Astrocyte (in vitro differentiated cells and primary cell): ENCODE measurements around the gene UPF2.

ENCODE experiments used
- CTCF ChIP-seq: IDR thresholded peaks from 2 replicates; pipeline ENCODE4 v1.5.1; 2011; ENCODE audit warnings: low read depth, mild to moderate bottlenecking, inconsistent platforms, low read length, moderate library complexity; ENCODE audit not compliant: insufficient read depth
- EZH2 ChIP-seq: IDR thresholded peaks from 2 replicates; pipeline ENCODE4 v1.6.1; 2012; ENCODE audit warnings: mild to moderate bottlenecking, low read length, inconsistent platforms; ENCODE audit not compliant: insufficient read depth

DNA sequence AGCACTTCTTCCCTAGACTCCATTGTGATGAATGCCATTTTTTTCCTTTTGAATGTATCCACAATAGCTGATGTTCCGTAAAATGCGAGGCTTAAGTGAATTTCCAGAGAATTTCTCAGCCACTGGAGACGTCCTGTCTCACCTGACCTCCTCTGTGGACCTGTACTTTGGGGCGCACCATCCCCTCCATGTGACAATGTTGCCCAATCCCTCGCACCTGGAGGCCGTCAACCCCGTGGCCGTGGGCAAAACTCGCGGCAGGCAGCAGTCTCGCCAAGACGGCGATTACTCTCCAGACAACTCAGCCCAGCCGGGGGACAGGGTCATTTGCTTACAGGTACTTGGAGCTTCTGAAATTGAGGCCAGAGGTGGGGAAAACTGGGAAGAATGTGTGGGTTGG lies 46.3 kb upstream of the UPF2 start:
- TF ChIP-seq CTCF, result no peak
- no peak for TF ChIP-seq EZH2
